ENCODE data around the gene ARHGEF16.
A peak's percentile ranks its signal among the peaks of the same experiment; 100 is the strongest.

ARHGEF16 gene

DNA sequence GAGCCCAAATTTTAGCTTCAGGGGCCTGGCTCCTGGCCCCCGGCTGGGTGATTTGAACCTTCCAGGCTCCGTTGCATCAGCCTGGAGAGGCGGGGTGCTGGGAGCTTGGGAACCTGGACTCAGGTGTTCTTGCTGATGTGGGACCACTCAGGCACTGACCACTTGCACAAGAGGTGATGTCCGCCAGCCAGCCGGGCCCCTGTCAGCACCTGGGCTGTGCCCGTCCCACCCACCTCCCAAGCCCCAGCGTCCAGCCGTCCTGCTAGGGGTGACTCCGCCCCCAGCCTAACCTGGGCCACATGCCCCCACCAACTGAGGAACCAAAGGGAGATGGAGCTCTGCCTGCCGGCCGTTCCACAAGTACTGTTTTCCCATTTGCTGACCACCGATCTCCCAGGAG, 47.4 kb upstream of the ARHGEF16 start:
- CTCF ChIA-PET = interaction anchor here (1.5 kb wide), 1 partner anchor 10 kb away, joined by 5 read pairs; no protein-coding TSS in a partner anchor

DNA sequence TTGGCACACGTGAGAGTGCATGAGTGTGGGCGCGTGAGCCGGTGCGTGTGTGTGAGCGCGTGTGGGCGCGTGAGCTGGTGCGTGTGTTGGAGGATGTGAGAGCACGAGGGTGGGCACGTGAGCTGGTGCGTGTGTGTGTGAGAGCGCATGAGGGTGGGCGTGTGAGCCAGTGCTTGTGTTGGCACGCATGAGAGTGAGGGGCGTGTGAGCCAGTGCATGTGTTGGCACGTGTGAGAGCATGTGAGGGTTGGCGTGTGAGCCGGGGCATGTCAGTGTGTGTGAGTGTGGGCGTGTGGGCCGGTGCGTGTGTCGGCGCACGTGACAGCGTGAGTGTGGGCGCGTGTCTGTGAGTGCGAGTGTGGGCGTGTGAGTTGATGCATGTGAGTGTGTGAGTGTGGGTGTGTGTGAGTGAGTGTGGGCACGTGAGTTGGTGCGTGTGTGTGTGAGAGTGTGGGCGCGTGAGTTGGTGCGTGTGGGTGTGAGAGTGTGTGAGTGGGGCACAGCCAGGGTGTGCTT, 45.7 kb upstream of the ARHGEF16 start:
- no peaks in the 10 kb centered on the region for H3K9me3 ChIP-seq (ENCODE audit: control insufficient read depth, insufficient read depth, low read depth, low read length)
- H3K4me1 ChIP-seq (ENCODE audit: control insufficient read depth, insufficient read depth, low read length) = peaks cover 14% of the 10 kb centered on the region
- no peak overlapping the region for H3K27ac ChIP-seq (ENCODE audit: extremely low read depth, low read depth, low read length)
- ChIA-PET POLR2A (no interaction called here), CTCF (interaction anchor here (0.9 kb wide), 1 partner anchor 16 kb away, joined by 3 read pairs; no protein-coding TSS in a partner anchor)
- peaks cover 0 to 34% of the 10 kb centered on the region in 2 experiments; a peak in 1 of 3 replicates for H3K36me3 ChIP-seq (ENCODE audit: control insufficient read depth in 2 of 2, insufficient read depth in 1 of 2, low read length in 2 of 2)
- no peak overlapping the region for H3K4me3 ChIP-seq (ENCODE audit: low read depth, low read length)
- TF ChIP-seq, protein P1, sequence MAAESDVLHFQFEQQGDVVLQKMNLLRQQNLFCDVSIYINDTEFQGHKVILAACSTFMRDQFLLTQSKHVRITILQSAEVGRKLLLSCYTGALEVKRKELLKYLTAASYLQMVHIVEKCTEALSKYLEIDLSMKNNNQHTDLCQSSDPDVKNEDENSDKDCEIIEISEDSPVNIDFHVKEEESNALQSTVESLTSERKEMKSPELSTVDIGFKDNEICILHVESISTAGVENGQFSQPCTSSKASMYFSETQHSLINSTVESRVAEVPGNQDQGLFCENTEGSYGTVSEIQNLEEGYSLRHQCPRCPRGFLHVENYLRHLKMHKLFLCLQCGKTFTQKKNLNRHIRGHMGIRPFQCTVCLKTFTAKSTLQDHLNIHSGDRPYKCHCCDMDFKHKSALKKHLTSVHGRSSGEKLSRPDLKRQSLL (tag by site-specific recombination; IDR thresholded peaks at IDR 0.05) = peak; percentile 51; the same call in 1 of the 2 replicates
- TF ChIP-seq KLF9 (tag by site-specific recombination; IDR thresholded peaks at IDR 0.05; ENCODE audit: low read depth) (peak; percentile 89), ZNF600 (tag by site-specific recombination; IDR thresholded peaks at IDR 0.05) (peak; percentile 17; the same call in 1 of the 2 replicates), ZNF544 (tag by site-specific recombination; IDR thresholded peaks at IDR 0.05) (no peak), ZNF621 (tag by site-specific recombination; IDR thresholded peaks at IDR 0.05) (peak; percentile 10; the same call in 1 of the 2 replicates), ZFHX2 (tag by site-specific recombination; conservative IDR thresholded peaks at IDR 0.05) (peak; percentile 100), ZNF571 (tag by site-specific recombination; IDR thresholded peaks at IDR 0.05) (0 out of 2 replicates have a peak, but pooled peaks have one; percentile 52), ZNF664 (tag by site-specific recombination; IDR thresholded peaks at IDR 0.05) (no peak), ZNF341 (tag by site-specific recombination; IDR thresholded peaks at IDR 0.05; ENCODE audit: low read depth) (no peak), ZNF747 (tag by site-specific recombination; IDR thresholded peaks at IDR 0.05) (0 out of 2 replicates have a peak, but pooled peaks have one; percentile 12), MEIS1 (CRISPR knock-in tag; IDR thresholded peaks at IDR 0.05; ENCODE audit: borderline replicate concordance) (no peak), ZNF624 (tag by site-specific recombination; IDR thresholded peaks at IDR 0.05) (no peak), ZEB2 (tag by site-specific recombination; IDR thresholded peaks at IDR 0.05) (no peak)
- TF ChIP-seq, protein P2, sequence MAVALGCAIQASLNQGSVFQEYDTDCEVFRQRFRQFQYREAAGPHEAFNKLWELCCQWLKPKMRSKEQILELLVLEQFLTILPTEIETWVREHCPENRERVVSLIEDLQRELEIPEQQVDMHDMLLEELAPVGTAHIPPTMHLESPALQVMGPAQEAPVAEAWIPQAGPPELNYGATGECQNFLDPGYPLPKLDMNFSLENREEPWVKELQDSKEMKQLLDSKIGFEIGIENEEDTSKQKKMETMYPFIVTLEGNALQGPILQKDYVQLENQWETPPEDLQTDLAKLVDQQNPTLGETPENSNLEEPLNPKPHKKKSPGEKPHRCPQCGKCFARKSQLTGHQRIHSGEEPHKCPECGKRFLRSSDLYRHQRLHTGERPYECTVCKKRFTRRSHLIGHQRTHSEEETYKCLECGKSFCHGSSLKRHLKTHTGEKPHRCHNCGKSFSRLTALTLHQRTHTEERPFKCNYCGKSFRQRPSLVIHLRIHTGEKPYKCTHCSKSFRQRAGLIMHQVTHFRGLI (tag by site-specific recombination; IDR thresholded peaks at IDR 0.05) = no peak
- TF ChIP-seq, protein P3, sequence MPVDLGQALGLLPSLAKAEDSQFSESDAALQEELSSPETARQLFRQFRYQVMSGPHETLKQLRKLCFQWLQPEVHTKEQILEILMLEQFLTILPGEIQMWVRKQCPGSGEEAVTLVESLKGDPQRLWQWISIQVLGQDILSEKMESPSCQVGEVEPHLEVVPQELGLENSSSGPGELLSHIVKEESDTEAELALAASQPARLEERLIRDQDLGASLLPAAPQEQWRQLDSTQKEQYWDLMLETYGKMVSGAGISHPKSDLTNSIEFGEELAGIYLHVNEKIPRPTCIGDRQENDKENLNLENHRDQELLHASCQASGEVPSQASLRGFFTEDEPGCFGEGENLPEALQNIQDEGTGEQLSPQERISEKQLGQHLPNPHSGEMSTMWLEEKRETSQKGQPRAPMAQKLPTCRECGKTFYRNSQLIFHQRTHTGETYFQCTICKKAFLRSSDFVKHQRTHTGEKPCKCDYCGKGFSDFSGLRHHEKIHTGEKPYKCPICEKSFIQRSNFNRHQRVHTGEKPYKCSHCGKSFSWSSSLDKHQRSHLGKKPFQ (tag by site-specific recombination; IDR thresholded peaks at IDR 0.05) = peak; percentile 55
- TF ChIP-seq, protein P4, sequence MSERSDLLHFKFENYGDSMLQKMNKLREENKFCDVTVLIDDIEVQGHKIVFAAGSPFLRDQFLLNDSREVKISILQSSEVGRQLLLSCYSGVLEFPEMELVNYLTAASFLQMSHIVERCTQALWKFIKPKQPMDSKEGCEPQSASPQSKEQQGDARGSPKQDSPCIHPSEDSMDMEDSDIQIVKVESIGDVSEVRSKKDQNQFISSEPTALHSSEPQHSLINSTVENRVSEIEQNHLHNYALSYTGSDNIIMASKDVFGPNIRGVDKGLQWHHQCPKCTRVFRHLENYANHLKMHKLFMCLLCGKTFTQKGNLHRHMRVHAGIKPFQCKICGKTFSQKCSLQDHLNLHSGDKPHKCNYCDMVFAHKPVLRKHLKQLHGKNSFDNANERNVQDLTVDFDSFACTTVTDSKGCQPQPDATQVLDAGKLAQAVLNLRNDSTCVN (tag by site-specific recombination; optimal IDR thresholded peaks at IDR 0.05) = peak; percentile 21

More for the DNA sequence above, 47.4 kb upstream of the ARHGEF16 start:
- Histone ChIP-seq H3K27ac (ENCODE audit: extremely low read depth, low read depth, low read length) (0 out of 2 replicates have a peak overlapping the region, but pooled peaks have one; percentile 20), H3K36me3 (ENCODE audit: control insufficient read depth in 2 of 2, insufficient read depth in 1 of 2, low read length in 2 of 2) (peaks cover 0 to 34% of the 10 kb centered on the region in 2 experiments; a peak in 1 of 3 replicates), H3K4me1 (ENCODE audit: control insufficient read depth, insufficient read depth, low read length) (peaks cover 30% of the 10 kb centered on the region), H3K4me3 (ENCODE audit: low read depth, low read length) (no peak overlapping the region), H3K9me3 (ENCODE audit: control insufficient read depth, insufficient read depth, low read depth, low read length) (no peaks in the 10 kb centered on the region)
- TF ChIP-seq, protein P5, sequence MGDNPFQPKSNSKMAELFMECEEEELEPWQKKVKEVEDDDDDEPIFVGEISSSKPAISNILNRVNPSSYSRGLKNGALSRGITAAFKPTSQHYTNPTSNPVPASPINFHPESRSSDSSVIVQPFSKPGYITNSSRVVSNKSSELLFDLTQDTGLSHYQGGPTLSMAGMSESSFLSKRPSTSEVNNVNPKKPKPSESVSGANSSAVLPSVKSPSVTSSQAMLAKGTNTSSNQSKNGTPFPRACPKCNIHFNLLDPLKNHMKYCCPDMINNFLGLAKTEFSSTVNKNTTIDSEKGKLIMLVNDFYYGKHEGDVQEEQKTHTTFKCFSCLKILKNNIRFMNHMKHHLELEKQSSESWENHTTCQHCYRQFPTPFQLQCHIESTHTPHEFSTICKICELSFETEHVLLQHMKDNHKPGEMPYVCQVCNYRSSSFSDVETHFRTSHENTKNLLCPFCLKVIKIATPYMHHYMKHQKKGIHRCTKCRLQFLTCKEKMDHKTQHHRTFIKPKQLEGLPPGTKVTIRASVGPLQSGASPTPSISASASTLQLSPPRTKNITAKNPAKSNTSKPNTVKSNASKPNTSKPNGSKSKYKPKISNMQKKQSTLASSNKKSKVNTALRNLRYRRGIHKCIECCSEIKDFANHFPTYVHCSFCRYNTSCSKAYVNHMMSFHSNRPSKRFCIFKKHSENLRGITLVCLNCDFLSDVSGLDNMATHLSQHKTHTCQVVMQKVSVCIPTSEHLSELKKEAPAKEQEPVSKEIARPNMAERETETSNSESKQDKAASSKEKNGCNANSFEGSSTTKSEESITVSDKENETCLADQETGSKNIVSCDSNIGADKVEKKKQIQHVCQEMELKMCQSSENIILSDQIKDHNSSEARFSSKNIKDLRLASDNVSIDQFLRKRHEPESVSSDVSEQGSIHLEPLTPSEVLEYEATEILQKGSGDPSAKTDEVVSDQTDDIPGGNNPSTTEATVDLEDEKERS (tag by site-specific recombination; IDR thresholded peaks at IDR 0.05) = no peak
- TF ChIP-seq, protein P1 (tag by site-specific recombination; IDR thresholded peaks at IDR 0.05) = no peak
- no peak for TF ChIP-seq ZNF416 (tag by site-specific recombination; IDR thresholded peaks at IDR 0.05)
- TF ChIP-seq ZNF677 (tag by site-specific recombination; IDR thresholded peaks at IDR 0.05) = no peak
- no peak for TF ChIP-seq ZNF274 (IDR thresholded peaks at IDR 0.05; ENCODE audit: low read length)
- no peak for TF ChIP-seq ZNF274 (tag by site-specific recombination; IDR thresholded peaks at IDR 0.05; ENCODE audit: borderline replicate concordance)
- TF ChIP-seq ZNF514 (tag by site-specific recombination; IDR thresholded peaks at IDR 0.05) = no peak
- TF ChIP-seq ZNF791 (tag by site-specific recombination; IDR thresholded peaks at IDR 0.05) = no peak
- TF ChIP-seq ZNF544 (tag by site-specific recombination; IDR thresholded peaks at IDR 0.05) = no peak
- TF ChIP-seq ZNF350 (tag by site-specific recombination; IDR thresholded peaks at IDR 0.05) = no peak
- TF ChIP-seq ZNF701 (tag by site-specific recombination; IDR thresholded peaks at IDR 0.05) = no peak
- TF ChIP-seq ZNF529 (tag by site-specific recombination; IDR thresholded peaks at IDR 0.05; ENCODE audit: insufficient replicate concordance) = no peak
- TF ChIP-seq ZNF16 (tag by site-specific recombination; IDR thresholded peaks at IDR 0.05; ENCODE audit: low read depth) = no peak
- TF ChIP-seq TRIM28 (IDR thresholded peaks at IDR 0.05; ENCODE audit: borderline replicate concordance, low read length) = no peak
- POLR2A ChIA-PET = no interaction called here
